Large intestine (tissue), 3 donors: ENCODE data around the gene MUC20. TPM values are rescaled to one million over a fixed set of nuclear protein-coding genes. Genes with fewer than 3 reads are reported as not detected.
"Not testable (repeated sequence)": the region's sequence is repeated elsewhere in the genome, so short reads cannot be mapped to it uniquely, and the experiment has no call there.

Experiments
- DNase-seq, 2 donors: peaks; one replicate each; pipeline versions ENCODE4 v3.0.0 to v3.0.0-alpha.2; 2013
- H3K27ac ChIP-seq: one replicate; pipeline ENCODE4 v1.5.1; 2013; ENCODE audit warnings: low read length
- H3K27me3 ChIP-seq: 2 replicates; pipeline ENCODE4 v1.6.1; 2013; ENCODE audit warnings: low read length; ENCODE audit not compliant: control insufficient read depth, insufficient read depth
- H3K36me3 ChIP-seq: 2 replicates; pipeline ENCODE4 v1.6.1; 2013; ENCODE audit warnings: low read length; ENCODE audit not compliant: control insufficient read depth, insufficient read depth
- H3K4me1 ChIP-seq: one replicate; pipeline ENCODE4 v1.6.1; 2013; ENCODE audit warnings: low read length; ENCODE audit not compliant: control insufficient read depth, insufficient read depth
- H3K4me3 ChIP-seq: one replicate; pipeline ENCODE4 v1.5.1; 2013; ENCODE audit warnings: low read length
- H3K9me3 ChIP-seq: one replicate; pipeline ENCODE4 v1.6.1; 2013; ENCODE audit warnings: mild to moderate bottlenecking, low read depth, low read length, moderate library complexity; ENCODE audit not compliant: control insufficient read depth
- WGBS: methylation state at CpG from one replicate; pipeline ENCODE4 v1.1.5; 2013; ENCODE audit warnings: low lambda C conversion rate; ENCODE audit not compliant: insufficient coverage; 5-methylcytosine and 5-hydroxymethylcytosine counted together
- polyA plus RNA-seq: library from polyadenylated mRNA; unstranded; fragments of 120-200 nt; gene quantifications from one replicate; pipeline ENCODE4 v1.2.1, GENCODE V29; 2013

MUC20 gene
- polyA plus RNA-seq, 1 donor, result 34.5 TPM

GRCh38 chr3:195701042-195701915 lies 19.5 kb upstream of the MUC20 start:
- peaks cover 14% of the 10 kb centered on the region for H3K36me3 ChIP-seq
- 83% methylated on average over 8 of the region's 9 CpGs for WGBS
- no peak overlapping the region for H3K4me3 ChIP-seq
- H3K4me1 ChIP-seq, result no peaks in the 10 kb centered on the region
- H3K27ac ChIP-seq, result no peak overlapping the region
- H3K9me3 ChIP-seq, result no peaks in the 10 kb centered on the region
- peak in 1 of 2 donors; percentile 19 for DNase-seq
- no peaks in the 10 kb centered on the region for H3K27me3 ChIP-seq

GRCh38 chr3:195703776-195704175 lies 17.0 kb upstream of the MUC20 start:
- no peaks in the 10 kb centered on the region for H3K4me1 ChIP-seq
- H3K27me3 ChIP-seq, result no peaks in the 10 kb centered on the region
- no peak overlapping the region for H3K27ac ChIP-seq
- H3K36me3 ChIP-seq, result peaks cover 10% of the 10 kb centered on the region
- no peak overlapping the region for H3K4me3 ChIP-seq
- H3K9me3 ChIP-seq, result no peaks in the 10 kb centered on the region
- peak in 1 of 2 donors; percentile 3 for DNase-seq
- 97% methylated on average over 5 of the region's 5 CpGs for WGBS

GRCh38 chr3:195704433-195704999 lies 16.3 kb upstream of the MUC20 start:
- no peaks in the 10 kb centered on the region for H3K9me3 ChIP-seq
- 70% methylated on average over 9 of the region's 9 CpGs for WGBS
- no peak overlapping the region for H3K27ac ChIP-seq
- no peaks in the 10 kb centered on the region for H3K4me1 ChIP-seq
- no peak overlapping the region for H3K4me3 ChIP-seq
- DNase-seq, result no peak
- no peaks in the 10 kb centered on the region for H3K27me3 ChIP-seq
- H3K36me3 ChIP-seq, result peaks cover 17% of the 10 kb centered on the region

GRCh38 chr3:195705081-195705991 lies 15.4 kb upstream of the MUC20 start:
- DNase-seq, result peak in 1 of 2 donors; percentile 65
- H3K27ac ChIP-seq, result no peak overlapping the region
- H3K4me1 ChIP-seq, result no peaks in the 10 kb centered on the region
- WGBS, result 63% methylated on average over 9 of the region's 9 CpGs
- no peak overlapping the region for H3K4me3 ChIP-seq
- no peaks in the 10 kb centered on the region for H3K27me3 ChIP-seq
- no peaks in the 10 kb centered on the region for H3K9me3 ChIP-seq
- H3K36me3 ChIP-seq, result peaks cover 21% of the 10 kb centered on the region

- Histone ChIP-seq H3K27ac (no peak overlapping the region), H3K4me1 (no peaks in the 10 kb centered on the region), H3K9me3 (no peaks in the 10 kb centered on the region), H3K4me3 (no peak overlapping the region), H3K36me3 (peaks cover 34% of the 10 kb centered on the region), H3K27me3 (no peaks in the 10 kb centered on the region)
- no peak for DNase-seq
- 100% methylated on average over 2 of the region's 6 CpGs for WGBS
Measured at GRCh38 chr3:195708061-195708460, 12.7 kb upstream of the MUC20 start.

GRCh38 chr3:195708626-195709481 lies 11.9 kb upstream of the MUC20 start:
- H3K36me3 ChIP-seq, result peaks cover 34% of the 10 kb centered on the region
- no peaks in the 10 kb centered on the region for H3K27me3 ChIP-seq
- WGBS, result 84% methylated on average over 6 of the region's 6 CpGs
- H3K27ac ChIP-seq, result no peak overlapping the region
- no peak overlapping the region for H3K4me3 ChIP-seq
- no peaks in the 10 kb centered on the region for H3K9me3 ChIP-seq
- H3K4me1 ChIP-seq, result no peaks in the 10 kb centered on the region
- no peak for DNase-seq

GRCh38 chr3:195709676-195710085 lies 11.1 kb upstream of the MUC20 start:
- Histone ChIP-seq H3K4me3 (no peak overlapping the region), H3K27ac (no peak overlapping the region), H3K36me3 (peaks cover 40% of the 10 kb centered on the region), H3K4me1 (no peaks in the 10 kb centered on the region), H3K9me3 (no peaks in the 10 kb centered on the region), H3K27me3 (no peaks in the 10 kb centered on the region)
- no peak for DNase-seq
- 93% methylated on average over 6 of the region's 6 CpGs for WGBS

- not testable (repeated sequence) for H3K9me3 ChIP-seq, H3K27ac ChIP-seq, H3K27me3 ChIP-seq, DNase-seq, H3K4me1 ChIP-seq, H3K4me3 ChIP-seq
- WGBS, result 60% methylated on average over 3 of the region's 6 CpGs
- H3K36me3 ChIP-seq, result peaks cover 41% of the 10 kb centered on the region
Measured at GRCh38 chr3:195710126-195710905, 10.5 kb upstream of the MUC20 start.

GRCh38 chr3:195711091-195711812 lies 9.5 kb upstream of the MUC20 start:
- not testable (repeated sequence) for DNase-seq, H3K27me3 ChIP-seq, H3K9me3 ChIP-seq, H3K4me1 ChIP-seq, H3K27ac ChIP-seq, H3K4me3 ChIP-seq
- 91% methylated on average over 2 of the region's 2 CpGs for WGBS
- H3K36me3 ChIP-seq, result peaks cover 41% of the 10 kb centered on the region
